Activated naive CD4-positive, alpha-beta T cell treated with anti-CD3 and anti-CD28 coated beads, Interleukin-2, amount 50 U/mL, for 16 hours (primary cell): Measurements from ENCODE around the gene CTRL.
A peak's percentile ranks its signal among the peaks of the same experiment; 100 is the strongest.

ENCODE experiments used
- DNase-seq: peaks from one replicate; pipeline ENCODE4 v3.0.0-alpha.2; 2020

CTRL gene

GRCh38 chr16:67885976-67886375 is 45.7 kb downstream of the CTRL start:
- DNase-seq = no peak

GRCh38 chr16:67885545-67885944 is 46.1 kb downstream of the CTRL start:
- DNase-seq = no peak

DNA sequence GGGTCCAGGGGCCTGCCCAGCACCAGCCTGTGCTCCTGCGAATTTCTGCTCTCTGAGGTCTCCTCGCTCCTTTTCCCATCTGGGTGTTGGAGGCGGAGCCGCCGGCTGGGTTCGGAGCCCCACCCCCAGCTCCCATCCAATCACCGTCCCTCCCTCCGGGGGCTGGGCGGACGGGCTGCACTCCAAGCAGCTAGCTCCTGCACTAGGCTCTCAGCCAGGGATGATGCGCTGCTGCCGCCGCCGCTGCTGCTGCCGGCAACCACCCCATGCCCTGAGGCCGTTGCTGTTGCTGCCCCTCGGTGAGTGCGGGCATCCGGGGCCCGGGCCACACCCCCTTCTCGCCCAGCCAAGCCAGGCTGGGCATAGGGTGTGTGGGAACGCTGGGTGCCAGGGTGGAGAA is 47.0 kb downstream of the CTRL start, which contains the start of gene NRN1L:
Gene NRN1L, plus strand, starts transcription at position 202 of the 400 bp plus-strand sequence. Its CDS starts 19 bp downstream, at position 221.
- no peak for DNase-seq

- peak; percentile 77 for DNase-seq
Observed at GRCh38 chr16:67883872-67884261, 47.8 kb downstream of the CTRL start.

DNA sequence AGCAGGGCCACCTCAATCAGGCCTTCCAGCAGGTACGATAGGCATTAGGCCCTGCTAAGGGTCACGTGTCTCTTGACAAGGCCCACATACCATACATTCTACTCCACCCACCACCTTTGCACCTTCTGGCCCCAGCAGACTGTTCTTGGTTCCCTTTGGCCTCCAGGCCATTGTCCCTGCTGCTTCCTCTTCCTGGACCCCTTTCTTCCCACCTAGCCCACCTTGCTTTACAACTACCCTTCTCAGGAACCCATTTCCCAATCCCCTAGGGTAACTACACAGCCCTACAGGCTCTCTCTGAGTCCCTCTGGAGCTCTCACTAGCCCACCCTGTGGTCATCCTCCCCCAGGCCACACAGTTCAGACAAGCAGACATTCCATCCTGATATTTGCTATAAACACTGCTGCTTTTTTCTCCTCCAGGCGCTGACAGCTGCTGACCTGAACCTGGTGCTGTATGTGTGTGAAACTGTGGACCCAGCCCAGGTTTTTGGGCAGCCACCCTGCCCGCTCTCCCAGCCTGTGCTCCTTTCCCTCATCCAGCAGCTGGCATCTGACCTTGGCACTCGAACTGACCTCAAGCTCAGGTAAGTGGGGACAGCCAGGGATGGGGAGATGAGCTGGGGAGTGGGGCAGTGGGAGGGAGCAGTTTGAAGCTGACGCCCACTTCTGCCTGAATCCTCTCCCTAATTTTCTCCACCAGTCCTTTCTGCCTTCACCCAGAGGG is 48.4 kb downstream of the CTRL start:
- DNase-seq = no peak

- DNase-seq = no peak
Observed at GRCh38 chr16:67882374-67883145, 49.1 kb downstream of the CTRL start.

- no peak for DNase-seq
Observed at GRCh38 chr16:67881621-67882161, 50.0 kb downstream of the CTRL start.

DNA sequence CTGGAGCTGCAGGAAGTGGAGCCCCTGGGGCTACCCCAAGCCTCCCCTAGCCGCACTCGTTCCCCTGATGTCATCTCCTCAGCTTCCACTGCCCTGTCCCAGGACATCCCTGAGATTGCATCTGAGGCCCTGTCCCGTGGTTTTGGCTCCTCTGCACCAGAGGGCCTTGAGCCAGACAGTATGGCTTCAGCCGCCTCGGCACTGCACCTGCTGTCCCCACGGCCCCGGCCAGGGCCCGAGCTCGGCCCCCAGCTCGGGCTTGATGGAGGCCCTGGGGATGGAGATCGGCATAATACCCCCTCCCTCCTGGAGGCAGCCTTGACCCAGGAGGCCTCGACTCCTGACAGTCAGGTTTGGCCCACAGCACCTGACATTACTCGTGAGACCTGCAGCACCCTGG is 51.1 kb downstream of the CTRL start:
- no peak for DNase-seq

- no peak for DNase-seq
Observed at GRCh38 chr16:67879936-67880335, 51.7 kb downstream of the CTRL start.
